GM21786 (cell line): ENCODE measurements around the gene TMEM14A.
"Not testable (repeated sequence)": the region's sequence is repeated elsewhere in the genome, so short reads cannot be mapped to it uniquely, and the experiment has no call there.

Experiments used
- ATAC-seq: cut with Tn5 transposase; IDR thresholded peaks from one replicate; pipeline ENCODE4 v1.9.1; 2021; ENCODE audit not compliant: unreplicated experiment

Gene TMEM14A

GRCh38 chr6:52694404-52694803, 23.5 kb downstream of the TMEM14A start:
- ATAC-seq, result no peak

- ATAC-seq, result no peak
Observed at GRCh38 chr6:52696418-52696817, 25.5 kb downstream of the TMEM14A start.

GRCh38 chr6:52697903-52698302, 27.0 kb downstream of the TMEM14A start:
- no peak for ATAC-seq

GRCh38 chr6:52704060-52704459, 33.1 kb downstream of the TMEM14A start:
- ATAC-seq, result no peak

- ATAC-seq, result not testable (repeated sequence)
Observed at GRCh38 chr6:52704781-52705502, 34.0 kb downstream of the TMEM14A start.

- ATAC-seq, result no peak
Observed at GRCh38 chr6:52706001-52706400, 35.1 kb downstream of the TMEM14A start.

- ATAC-seq, result no peak
Observed at GRCh38 chr6:52707963-52708680, 37.2 kb downstream of the TMEM14A start.

- ATAC-seq, result no peak
Observed at GRCh38 chr6:52712136-52712535, 41.2 kb downstream of the TMEM14A start.

- not testable (repeated sequence) for ATAC-seq
Observed at GRCh38 chr6:52714761-52715160, 43.8 kb downstream of the TMEM14A start.

- ATAC-seq, result no peak
Observed at GRCh38 chr6:52718550-52718949, 47.6 kb downstream of the TMEM14A start.

GRCh38 chr6:52720321-52720720, 49.4 kb downstream of the TMEM14A start:
- no peak for ATAC-seq

GRCh38 chr6:52724042-52724405, 53.1 kb downstream of the TMEM14A start:
- ATAC-seq, result no peak

- ATAC-seq, result peak; percentile 97
Observed at GRCh38 chr6:52724406-52725121, 53.7 kb downstream of the TMEM14A start.

GRCh38 chr6:52725143-52725534, 54.2 kb downstream of the TMEM14A start:
- no peak for ATAC-seq

- no peak for ATAC-seq
Observed at GRCh38 chr6:52725535-52726192, 54.8 kb downstream of the TMEM14A start.

- ATAC-seq, result no peak
Observed at GRCh38 chr6:52726193-52726542, 55.3 kb downstream of the TMEM14A start.

GRCh38 chr6:52726741-52727535, 56.0 kb downstream of the TMEM14A start:
- ATAC-seq, result no peak

- ATAC-seq, result no peak
Observed at GRCh38 chr6:52727908-52728307, 57.0 kb downstream of the TMEM14A start.

- no peak for ATAC-seq
Observed at GRCh38 chr6:52728394-52728793, 57.5 kb downstream of the TMEM14A start.

GRCh38 chr6:52729576-52729975, 58.7 kb downstream of the TMEM14A start:
- ATAC-seq, result no peak

- ATAC-seq, result no peak
Observed at GRCh38 chr6:52731719-52732118, 60.8 kb downstream of the TMEM14A start.
